Astrocyte of the cerebellum (primary cell): ENCODE results near the gene NANOS2.

ENCODE experiments used
- DNase-seq: peaks from one replicate; pipeline ENCODE4 v3.0.0-alpha.2; 2011; ENCODE audit warnings: low read depth
- H3K4me3 ChIP-seq: 2 replicates; pipeline ENCODE4 v1.5.1; 2011; ENCODE audit warnings: mild to moderate bottlenecking, low read depth, low read length, moderate library complexity
- in situ Hi-C: cut with HindIII; loops from 2 replicates; pipeline ENCODE4 v1.10.0; 2017; ENCODE audit warnings: low sequenced_read_pairs
- TF ChIP-seq, protein P1 (sequence below): IDR thresholded peaks from 2 replicates; pipeline ENCODE4 v1.5.1; 2012; ENCODE audit warnings: low read length, low read depth, moderate library complexity, mild to moderate bottlenecking; ENCODE audit errors: missing control alignments

NANOS2 gene

DNA sequence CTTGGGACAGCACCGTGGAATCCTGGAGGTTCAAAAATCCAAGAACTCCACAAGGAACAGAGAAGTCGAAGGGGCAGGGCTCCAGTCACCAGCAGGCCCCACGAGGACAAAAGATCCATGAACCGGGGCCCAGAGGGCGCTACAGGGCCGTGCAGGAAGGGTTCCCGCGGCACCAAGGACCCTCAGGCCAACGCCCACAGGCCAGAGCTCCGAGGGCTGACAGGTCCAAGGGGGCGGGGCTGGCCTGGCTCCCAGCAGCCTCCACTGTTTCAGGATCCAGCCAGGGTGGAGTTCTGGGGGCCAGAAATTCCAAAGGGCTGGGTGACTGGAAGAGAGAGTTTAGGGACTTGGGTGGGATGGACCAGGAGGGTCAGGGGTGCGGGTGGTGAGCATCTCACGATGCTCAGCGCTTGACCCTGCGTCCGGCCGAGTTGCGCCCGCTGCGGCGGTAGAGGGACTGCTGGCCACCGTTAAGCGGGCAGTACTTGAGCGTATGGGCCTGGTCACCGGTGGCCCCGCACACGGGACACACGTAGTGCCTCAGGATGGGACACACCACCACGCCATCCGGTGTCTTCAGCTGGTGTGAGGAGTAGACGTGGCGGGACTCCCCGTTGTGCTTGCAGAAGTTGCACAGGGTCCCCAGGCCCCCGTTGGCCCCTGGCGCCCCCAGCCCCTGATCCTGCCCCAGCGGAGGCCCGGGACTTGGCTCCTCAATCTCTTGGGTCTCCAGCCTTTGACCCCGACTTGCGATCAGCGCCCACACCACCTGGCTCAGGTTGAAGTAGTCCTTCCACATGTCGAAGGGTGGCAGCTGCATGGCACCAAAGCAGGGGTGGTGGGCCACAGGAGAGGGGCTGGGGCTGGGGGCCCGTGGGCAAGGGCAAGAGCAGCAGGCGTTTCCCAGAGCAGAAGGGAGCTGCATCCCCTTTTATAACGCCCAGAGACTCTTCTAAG is at the start of gene NANOS2:
TSS of gene NANOS2 (minus strand) at position 905 of the 957 bp plus-strand sequence. CDS start at position 820, 85 bp downstream.
- in situ Hi-C loops, result no loop called here
- TF ChIP-seq, protein P1, sequence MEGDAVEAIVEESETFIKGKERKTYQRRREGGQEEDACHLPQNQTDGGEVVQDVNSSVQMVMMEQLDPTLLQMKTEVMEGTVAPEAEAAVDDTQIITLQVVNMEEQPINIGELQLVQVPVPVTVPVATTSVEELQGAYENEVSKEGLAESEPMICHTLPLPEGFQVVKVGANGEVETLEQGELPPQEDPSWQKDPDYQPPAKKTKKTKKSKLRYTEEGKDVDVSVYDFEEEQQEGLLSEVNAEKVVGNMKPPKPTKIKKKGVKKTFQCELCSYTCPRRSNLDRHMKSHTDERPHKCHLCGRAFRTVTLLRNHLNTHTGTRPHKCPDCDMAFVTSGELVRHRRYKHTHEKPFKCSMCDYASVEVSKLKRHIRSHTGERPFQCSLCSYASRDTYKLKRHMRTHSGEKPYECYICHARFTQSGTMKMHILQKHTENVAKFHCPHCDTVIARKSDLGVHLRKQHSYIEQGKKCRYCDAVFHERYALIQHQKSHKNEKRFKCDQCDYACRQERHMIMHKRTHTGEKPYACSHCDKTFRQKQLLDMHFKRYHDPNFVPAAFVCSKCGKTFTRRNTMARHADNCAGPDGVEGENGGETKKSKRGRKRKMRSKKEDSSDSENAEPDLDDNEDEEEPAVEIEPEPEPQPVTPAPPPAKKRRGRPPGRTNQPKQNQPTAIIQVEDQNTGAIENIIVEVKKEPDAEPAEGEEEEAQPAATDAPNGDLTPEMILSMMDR, result no peak
- no peak within 1 kb of the TSS for H3K4me3 ChIP-seq
- DNase-seq, result no peak

DNA sequence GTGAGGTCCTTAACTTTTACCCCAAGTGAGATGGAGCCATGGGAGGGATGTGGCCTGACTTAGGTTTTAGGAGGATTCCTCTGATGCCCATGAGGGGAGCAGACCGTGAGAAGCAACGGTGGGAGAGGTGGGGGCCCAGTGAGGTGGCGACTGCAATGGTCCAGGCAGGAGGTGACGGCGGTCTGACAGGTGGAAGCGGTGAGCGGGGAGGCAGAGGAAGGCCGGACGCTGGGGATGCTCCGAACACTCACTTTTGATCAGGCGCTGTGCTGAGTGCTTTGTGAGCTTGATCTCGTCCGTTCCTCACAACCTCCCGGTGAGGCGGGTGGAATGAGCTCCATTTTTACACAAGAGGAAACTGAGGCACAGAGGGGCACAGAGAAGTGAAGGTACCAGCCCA is 47.4 kb upstream of the NANOS2 start:
- H3K4me3 ChIP-seq, result no peak overlapping the region
- no peak for DNase-seq
- in situ Hi-C loops, result loop anchor here (5.0 kb wide), 1 partner anchor 35 kb away; no protein-coding TSS in a partner anchor
- TF ChIP-seq, protein P1, result no peak

DNA sequence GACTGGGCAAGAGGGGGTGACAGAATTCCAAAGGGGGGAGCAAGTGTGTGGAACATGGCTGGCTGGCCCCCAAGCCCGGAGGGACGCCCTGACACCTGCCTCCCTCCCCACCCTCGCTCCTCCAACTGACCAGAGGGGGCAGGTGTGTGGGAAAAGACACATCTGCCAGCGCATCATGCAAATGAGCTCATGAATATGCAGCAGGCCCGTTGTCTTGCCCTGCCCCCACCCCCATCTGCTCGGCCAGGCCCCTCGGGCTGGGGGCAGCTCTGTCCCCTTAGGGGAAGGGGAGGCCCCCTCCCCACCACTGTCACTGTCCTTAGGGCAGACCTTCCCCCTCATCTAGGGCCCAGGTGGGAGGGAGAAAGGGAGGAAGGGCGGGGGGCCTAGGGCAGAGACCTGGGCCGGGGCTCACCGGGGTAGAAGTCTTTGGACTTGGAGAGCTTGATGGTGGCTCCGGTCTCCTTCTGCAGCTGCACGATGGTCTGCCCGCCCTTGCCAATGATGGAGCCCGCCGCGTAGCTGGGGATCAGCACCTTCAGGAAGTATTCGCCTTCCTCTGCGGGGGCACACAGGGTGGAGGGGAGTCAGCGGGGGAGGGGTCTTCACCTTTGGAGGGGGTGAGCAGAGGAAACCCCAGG is 46.1 kb upstream of the NANOS2 start:
- DNase-seq, result no peak
- TF ChIP-seq, protein P1, result no peak
- no peak overlapping the region for H3K4me3 ChIP-seq
- in situ Hi-C loops, result loop anchor here (5.0 kb wide), 1 partner anchor 33 kb away; no protein-coding TSS in a partner anchor

DNA sequence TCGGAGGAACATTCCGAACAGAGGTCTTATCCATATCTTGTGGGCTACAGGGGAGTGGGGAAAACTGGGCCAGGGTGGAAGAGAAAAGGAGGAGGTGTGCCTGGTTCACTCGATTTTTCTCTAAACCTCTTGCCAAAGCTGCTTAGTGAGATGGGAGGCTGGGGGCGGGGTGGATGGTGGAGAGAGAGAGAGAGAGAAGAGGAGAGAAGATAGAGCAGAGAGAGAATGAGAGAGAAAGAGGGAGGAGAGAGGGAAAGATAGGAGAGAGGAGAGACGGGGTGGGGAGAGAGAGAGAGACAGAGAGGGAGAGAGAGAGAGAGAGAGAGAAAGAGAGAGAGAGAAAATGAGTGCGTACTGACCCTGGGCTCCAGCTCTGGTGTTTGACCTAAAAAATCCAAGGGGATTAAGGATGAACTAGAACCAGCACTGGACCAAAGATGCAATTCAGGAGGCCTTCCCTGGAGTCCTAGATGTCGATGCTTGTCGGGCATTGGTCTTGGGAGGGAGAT is 45.0 kb upstream of the NANOS2 start:
- TF ChIP-seq, protein P1, result no peak
- no peak for DNase-seq
- in situ Hi-C loops, result loop anchor here (5.0 kb wide), 1 partner anchor 32 kb away; no protein-coding TSS in a partner anchor
- H3K4me3 ChIP-seq, result no peak overlapping the region

DNA sequence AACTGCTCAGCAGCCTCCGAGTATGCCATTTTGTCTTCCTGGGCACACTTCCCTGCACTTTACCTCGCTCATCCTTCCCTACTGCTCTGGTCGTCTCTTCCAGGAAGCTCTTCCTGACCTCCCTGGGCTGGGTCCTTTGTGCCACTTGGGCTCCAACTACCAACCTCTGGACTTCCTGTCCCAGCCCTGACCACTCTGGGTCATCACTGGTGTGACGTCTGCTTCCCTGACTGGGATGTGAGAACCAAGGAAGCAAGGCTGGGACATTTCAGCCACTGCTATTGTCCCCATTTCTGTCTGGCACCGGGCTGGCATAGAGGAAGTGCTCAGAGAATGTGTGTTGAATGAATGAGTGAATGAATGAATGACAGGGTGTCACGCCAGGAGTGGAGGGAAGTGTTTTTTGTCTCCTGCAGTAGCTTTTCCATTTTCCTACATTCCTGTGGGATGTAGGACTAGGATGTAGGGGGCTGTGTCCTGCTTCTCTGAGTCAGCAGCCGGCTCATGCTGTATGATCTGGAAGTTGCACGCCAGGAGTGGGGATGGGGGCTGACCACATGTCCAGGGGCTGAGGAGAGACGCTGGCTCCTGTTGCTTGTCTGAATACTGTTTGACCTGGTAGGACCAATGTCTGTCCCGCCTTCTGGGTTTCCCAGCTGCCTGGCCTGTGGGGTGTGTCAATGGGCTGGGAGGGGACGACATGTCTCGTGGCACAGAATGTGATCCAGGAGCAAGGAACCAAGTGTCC is 44.4 kb upstream of the NANOS2 start:
- TF ChIP-seq, protein P1, result no peak
- in situ Hi-C loops, result no loop called here
- H3K4me3 ChIP-seq, result no peak overlapping the region
- no peak for DNase-seq

DNA sequence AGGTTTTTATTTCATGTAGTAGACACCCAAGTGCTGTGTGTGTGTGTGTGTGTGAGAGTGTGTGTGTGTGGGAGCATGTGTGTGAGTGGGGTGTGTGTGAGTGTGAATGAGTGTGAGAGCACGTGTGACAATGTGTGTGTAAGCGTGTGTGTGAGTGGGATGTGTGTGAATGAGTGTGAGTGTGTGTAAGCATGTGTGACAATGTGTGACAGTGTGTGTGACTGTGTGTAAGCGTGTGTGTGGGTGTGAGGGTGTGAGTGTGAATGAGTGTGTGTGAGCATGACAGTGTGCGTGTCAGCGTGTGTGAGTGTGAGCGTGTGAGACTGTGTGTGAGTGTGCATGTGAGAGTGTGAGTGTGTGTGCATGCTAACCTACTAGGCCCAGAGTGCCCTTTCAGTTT is 43.7 kb upstream of the NANOS2 start:
- in situ Hi-C loops, result no loop called here
- TF ChIP-seq, protein P1, result no peak
- DNase-seq, result no peak
- no peak overlapping the region for H3K4me3 ChIP-seq
